MM.1S (cell line): ENCODE results near the gene FHIP2A.

ENCODE experiments used
- DNase-seq: peaks from one replicate; pipeline ENCODE4 v3.0.0-alpha.2; 2015
- H2AFZ ChIP-seq: fragments of 300-600 bp; sonication (generic); 2 replicates; pipeline ENCODE4 v1.6.0; 2016; ENCODE audit warnings: antibody characterized with exemption, low read length
- H3F3A ChIP-seq: fragments of 300-600 bp; sonication (generic); 2 replicates; pipeline ENCODE4 v1.6.1; 2016; ENCODE audit warnings: mild to moderate bottlenecking, antibody characterized with exemption, low read length, moderate library complexity, mixed read lengths; ENCODE audit not compliant: insufficient read depth
- H3K27ac ChIP-seq: fragments of 300-600 bp; sonication (generic); 2 replicates; pipeline ENCODE4 v1.5.1; 2016; ENCODE audit warnings: mild to moderate bottlenecking, low read length
- H3K27me3 ChIP-seq: fragments of 300-600 bp; sonication (generic); replicated peaks from 2 replicates; pipeline ENCODE4 v1.6.0; 2016; ENCODE audit warnings: low read length; ENCODE audit not compliant: insufficient read depth
- H3K36me3 ChIP-seq: fragments of 300-600 bp; sonication (generic); replicated peaks from 2 replicates; pipeline ENCODE4 v1.6.1; 2016; ENCODE audit warnings: mild to moderate bottlenecking, low read length, mixed read lengths; ENCODE audit not compliant: insufficient read depth
- H3K4me1 ChIP-seq: fragments of 300-600 bp; sonication (generic); 2 replicates; pipeline ENCODE4 v1.6.1; 2016; ENCODE audit warnings: low read length, mixed read lengths
- H3K4me2 ChIP-seq: fragments of 300-600 bp; sonication (generic); 2 replicates; pipeline ENCODE4 v1.6.0; 2016; ENCODE audit warnings: low read depth, low read length
- H3K4me3 ChIP-seq: fragments of 300-600 bp; sonication (generic); 2 replicates; pipeline ENCODE4 v1.5.1; 2016; ENCODE audit warnings: low read length, mixed read lengths
- H3K79me2 ChIP-seq: fragments of 300-600 bp; sonication (generic); 2 replicates; pipeline ENCODE4 v1.6.1; 2016; ENCODE audit warnings: mixed run types, low read length, mixed read lengths
- H3K9ac ChIP-seq: fragments of 300-600 bp; sonication (generic); 2 replicates; pipeline ENCODE4 v1.6.1; 2016; ENCODE audit warnings: low read length, mixed read lengths
- H3K9me2 ChIP-seq: fragments of 300-600 bp; sonication (generic); replicated peaks from 2 replicates; pipeline ENCODE4 v1.6.1; 2016; ENCODE audit warnings: mild to moderate bottlenecking, low read length, mixed read lengths; ENCODE audit not compliant: insufficient read depth
- H3K9me3 ChIP-seq: fragments of 300-600 bp; sonication (generic); replicated peaks from 2 replicates; pipeline ENCODE4 v1.6.1; 2016; ENCODE audit warnings: mild to moderate bottlenecking, low read length, mixed read lengths; ENCODE audit not compliant: insufficient read depth
- H4K20me1 ChIP-seq: fragments of 300-600 bp; sonication (generic); 2 replicates; pipeline ENCODE4 v1.6.1; 2016; ENCODE audit warnings: mild to moderate bottlenecking, low read length, moderate library complexity, mixed read lengths; ENCODE audit not compliant: insufficient read depth
- EZH2 ChIP-seq: fragments of 300-600 bp; sonication (generic); optimal IDR thresholded peaks from 2 replicates; pipeline ENCODE3; 2017; ENCODE audit warnings: low read depth, mild to moderate bottlenecking, antibody characterized with exemption, low read length, mixed read lengths
- EZH2phosphoT487 ChIP-seq: fragments of 300-600 bp; sonication (generic); IDR thresholded peaks from 2 replicates; pipeline ENCODE4 v1.6.1; 2018; ENCODE audit warnings: antibody characterized with exemption, low read length
- TF ChIP-seq, protein P1 (sequence below): fragments of 300-600 bp; sonication (generic); IDR thresholded peaks from 2 replicates; pipeline ENCODE4 v1.5.1; 2016; ENCODE audit warnings: antibody characterized with exemption, low read length, mixed read lengths

Gene FHIP2A

DNA sequence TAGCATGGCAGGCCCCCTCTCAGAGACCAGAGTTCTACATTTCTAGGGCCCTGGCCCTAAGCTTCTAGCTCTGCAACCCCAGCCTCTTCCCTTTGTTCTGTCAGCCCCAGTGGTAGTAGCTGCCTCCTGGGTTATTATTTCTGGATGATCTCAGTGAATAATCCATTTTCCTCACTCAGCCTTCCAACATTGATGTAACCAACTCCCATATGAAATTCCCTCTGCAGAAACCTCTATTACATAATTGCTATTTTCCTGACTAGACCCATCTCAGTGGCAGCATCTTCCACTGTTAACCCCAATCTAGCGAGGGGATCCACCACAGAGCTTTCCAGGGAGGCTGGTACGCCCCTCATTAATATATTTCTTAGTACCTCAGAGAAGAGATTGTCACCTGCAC is 49.8 kb downstream of the FHIP2A start:
- no peaks in the 10 kb centered on the region for H3K4me1 ChIP-seq
- no peaks in the 10 kb centered on the region for H3K36me3 ChIP-seq
- H3K9ac ChIP-seq: no peak overlapping the region
- no peaks in the 10 kb centered on the region for H3F3A ChIP-seq
- no peaks in the 10 kb centered on the region for H4K20me1 ChIP-seq
- no peaks in the 10 kb centered on the region for H3K9me3 ChIP-seq
- no peaks in the 10 kb centered on the region for H3K27me3 ChIP-seq
- DNase-seq: no peak
- H3K4me3 ChIP-seq: no peak overlapping the region
- no peak overlapping the region for H3K27ac ChIP-seq
- no peak overlapping the region for H2AFZ ChIP-seq
- TF ChIP-seq, protein P1, sequence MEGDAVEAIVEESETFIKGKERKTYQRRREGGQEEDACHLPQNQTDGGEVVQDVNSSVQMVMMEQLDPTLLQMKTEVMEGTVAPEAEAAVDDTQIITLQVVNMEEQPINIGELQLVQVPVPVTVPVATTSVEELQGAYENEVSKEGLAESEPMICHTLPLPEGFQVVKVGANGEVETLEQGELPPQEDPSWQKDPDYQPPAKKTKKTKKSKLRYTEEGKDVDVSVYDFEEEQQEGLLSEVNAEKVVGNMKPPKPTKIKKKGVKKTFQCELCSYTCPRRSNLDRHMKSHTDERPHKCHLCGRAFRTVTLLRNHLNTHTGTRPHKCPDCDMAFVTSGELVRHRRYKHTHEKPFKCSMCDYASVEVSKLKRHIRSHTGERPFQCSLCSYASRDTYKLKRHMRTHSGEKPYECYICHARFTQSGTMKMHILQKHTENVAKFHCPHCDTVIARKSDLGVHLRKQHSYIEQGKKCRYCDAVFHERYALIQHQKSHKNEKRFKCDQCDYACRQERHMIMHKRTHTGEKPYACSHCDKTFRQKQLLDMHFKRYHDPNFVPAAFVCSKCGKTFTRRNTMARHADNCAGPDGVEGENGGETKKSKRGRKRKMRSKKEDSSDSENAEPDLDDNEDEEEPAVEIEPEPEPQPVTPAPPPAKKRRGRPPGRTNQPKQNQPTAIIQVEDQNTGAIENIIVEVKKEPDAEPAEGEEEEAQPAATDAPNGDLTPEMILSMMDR: no peak
- no peak for TF ChIP-seq EZH2phosphoT487
- TF ChIP-seq EZH2: no peak
- H3K4me2 ChIP-seq: no peak overlapping the region
- H3K79me2 ChIP-seq: no peaks in the 10 kb centered on the region
- H3K9me2 ChIP-seq: no peaks in the 10 kb centered on the region
